SK-N-SH (cell line): ENCODE data around the gene C19orf81. TPM values are rescaled to one million over a fixed set of nuclear protein-coding genes. Genes with fewer than 3 reads are reported as not detected.
A peak's percentile ranks its signal among the peaks of the same experiment; 100 is the strongest.

Experiments
- CTCF ChIA-PET: fragments of 300-600, 350-600 bp; formaldehyde crosslinking; extraction: SDS; loops from one replicate; lab custom pipeline; 2021; lab: Yijun Ruan, JAX
- POLR2A ChIA-PET: fragments of 350-600 bp; sonication (Branson Sonifier 250); formaldehyde crosslinking; extraction: SDS; loops from one replicate; lab custom pipeline; 2020; ENCODE audit warnings: antibody characterized with exemption, inconsistent platforms; lab: Yijun Ruan, JAX
- DNase-seq: peaks from one replicate; pipeline ENCODE4 v3.0.0; 2012
- H2AFZ ChIP-seq: fragments of 200-600 bp; sonication (generic); 2 replicates; pipeline ENCODE4 v1.8.1; 2016; ENCODE audit warnings: antibody characterized with exemption, mild to moderate bottlenecking, low read depth
- H3F3A ChIP-seq: fragments of 200-600 bp; sonication (generic); replicated peaks from 2 replicates; pipeline ENCODE3; 2016; ENCODE audit warnings: antibody characterized with exemption, mild to moderate bottlenecking; ENCODE audit not compliant: insufficient read depth
- H3K27ac ChIP-seq, 2 experiments: fragments of 200-500 bp in 1 of 2; fragments of 200-600 bp in 1 of 2; sonication (Bioruptor generic) in 1 of 2; sonication (generic), shearing (Covaris generic) in 1 of 2; 2 replicates each; pipeline versions ENCODE4 v1.5.1 to v1.6.1; 2014 to 2016; ENCODE audit warnings: low read depth in 2 of 2, inconsistent platforms in 1 of 2, low read length in 1 of 2, mild to moderate bottlenecking in 1 of 2, mixed read lengths in 1 of 2
- H3K27me3 ChIP-seq: fragments of 200-600 bp; sonication (generic), shearing (Covaris generic); 2 replicates; pipeline ENCODE4 v1.6.1; 2016; ENCODE audit warnings: mixed run types; ENCODE audit not compliant: insufficient read depth
- H3K36me3 ChIP-seq, 2 experiments: fragments of 200-500 bp in 1 of 2; fragments of 200-600 bp in 1 of 2; sonication (Bioruptor generic) in 1 of 2; sonication (generic) in 1 of 2; replicated peaks in 1 of 2; 2 replicates each; pipeline versions ENCODE3 to v1.5.1; 2014 to 2016; ENCODE audit warnings: low read length in 1 of 2, mild to moderate bottlenecking in 1 of 2; ENCODE audit not compliant: insufficient read depth in 2 of 2, control insufficient read depth in 1 of 2
- H3K4me1 ChIP-seq, 2 experiments: fragments of 200-500 bp in 1 of 2; fragments of 200-600 bp in 1 of 2; sonication (Bioruptor generic) in 1 of 2; sonication (generic), shearing (Covaris generic) in 1 of 2; 2 replicates each; pipeline versions ENCODE4 v1.5.1 to v1.6.1; 2014 to 2016; ENCODE audit warnings: low read depth in 1 of 2, low read length in 1 of 2, mixed run types in 1 of 2; ENCODE audit not compliant: insufficient read depth in 2 of 2, control insufficient read depth in 1 of 2
- H3K4me2 ChIP-seq: fragments of 200-600 bp; sonication (generic), shearing (Covaris generic); 2 replicates; pipeline ENCODE4 v1.6.1; 2017; ENCODE audit warnings: mixed run types
- H3K4me3 ChIP-seq, 2 experiments: fragments of 200-500 bp in 1 of 2; fragments of 200-600 bp in 1 of 2; sonication (Bioruptor generic) in 1 of 2; sonication (generic), shearing (Covaris generic) in 1 of 2; 2 replicates each; pipeline versions ENCODE4 v1.5.1 to v1.8.1; 2014 to 2016; ENCODE audit warnings: low read depth in 2 of 2, inconsistent platforms in 1 of 2, low read length in 1 of 2, mild to moderate bottlenecking in 1 of 2, mixed read lengths in 1 of 2, moderate library complexity in 1 of 2
- H3K79me2 ChIP-seq: fragments of 200-600 bp; sonication (generic); 2 replicates; pipeline ENCODE4 v1.8.1; 2017; ENCODE audit warnings: mild to moderate bottlenecking; ENCODE audit not compliant: insufficient read depth
- H3K9ac ChIP-seq: fragments of 200-600 bp; sonication (generic); 2 replicates; pipeline ENCODE4 v1.6.1; 2017; ENCODE audit warnings: mixed run types
- H3K9me2 ChIP-seq: fragments of 200-600 bp; sonication (generic); 2 replicates; pipeline ENCODE4 v1.6.1; 2017; ENCODE audit warnings: mixed run types
- H3K9me3 ChIP-seq: fragments of 200-600 bp; sonication (generic); 2 replicates; pipeline ENCODE4 v1.6.1; 2017; ENCODE audit warnings: mixed run types, mild to moderate bottlenecking, moderate library complexity
- H4K20me1 ChIP-seq: fragments of 200-600 bp; sonication (generic); 2 replicates; pipeline ENCODE4 v1.6.1; 2017; ENCODE audit warnings: mild to moderate bottlenecking, mixed run types; ENCODE audit not compliant: insufficient read depth
- CHD2 ChIP-seq: fragments of 150-350 bp; IDR thresholded peaks from 2 replicates; pipeline ENCODE4 v1.6.1; 2018; ENCODE audit warnings: low read length; ENCODE audit not compliant: partially characterized antibody
- ELF1 ChIP-seq: IDR thresholded peaks from 2 replicates; pipeline ENCODE4 v1.4.0; 2012
- EP300 ChIP-seq, 2 experiments: IDR thresholded peaks; 2 replicates each; pipeline versions ENCODE4 v1.4.0 to v1.6.1; 2012; ENCODE audit warnings: borderline replicate concordance in 1 of 2, low read depth in 1 of 2, low read length in 1 of 2
- EZH2phosphoT487 ChIP-seq: fragments of 200-600 bp; sonication (generic); IDR thresholded peaks from 2 replicates; pipeline ENCODE4 v1.6.1; 2017; ENCODE audit warnings: low read depth, mixed run types, mild to moderate bottlenecking, antibody characterized with exemption, moderate library complexity, borderline replicate concordance
- FOXJ3 ChIP-seq: sonication (generic); formaldehyde crosslinking; IDR thresholded peaks from 2 replicates; pipeline ENCODE4 v1.5.1; 2020; ENCODE audit warnings: mild to moderate bottlenecking, missing genetic modification reagents
- GABPA ChIP-seq: IDR thresholded peaks from 2 replicates; pipeline ENCODE4 v1.4.0; 2012; ENCODE audit warnings: low read depth, mild to moderate bottlenecking
- GATA2 ChIP-seq: sonication (generic); formaldehyde crosslinking; IDR thresholded peaks from 2 replicates; pipeline ENCODE4 v1.5.0; 2020; ENCODE audit warnings: mild to moderate bottlenecking, missing genetic modification reagents
- IRF3 ChIP-seq: fragments of 150-350 bp; IDR thresholded peaks from 2 replicates; pipeline ENCODE4 v1.6.1; 2016; ENCODE audit warnings: mild to moderate bottlenecking, low read depth, low read length
- NRF1 ChIP-seq: IDR thresholded peaks from 2 replicates; pipeline ENCODE4 v1.6.1; 2012; ENCODE audit warnings: low read depth, mild to moderate bottlenecking, low read length
- PBX3 ChIP-seq: IDR thresholded peaks from 2 replicates; pipeline ENCODE4; 2012
- POLR2AphosphoS5 ChIP-seq: IDR thresholded peaks from 2 replicates; pipeline ENCODE4 v1.6.1; 2012; ENCODE audit warnings: low read depth, low read length
- RAD21 ChIP-seq: IDR thresholded peaks from 2 replicates; pipeline ENCODE4 v1.6.1; 2012; ENCODE audit warnings: mild to moderate bottlenecking, low read length
- RFX5 ChIP-seq: IDR thresholded peaks from 2 replicates; pipeline ENCODE4 v1.6.1; 2012; ENCODE audit warnings: mild to moderate bottlenecking, improper control_type of control experiment, low read length
- RXRA ChIP-seq: IDR thresholded peaks from 2 replicates; pipeline ENCODE4 v1.4.0; 2012; ENCODE audit warnings: low read depth, mild to moderate bottlenecking, borderline replicate concordance
- SIN3A ChIP-seq: IDR thresholded peaks from 2 replicates; pipeline ENCODE4 v1.6.1; 2012; ENCODE audit warnings: low read depth, mild to moderate bottlenecking, low read length, moderate library complexity, borderline replicate concordance
- SMC3 ChIP-seq: IDR thresholded peaks from 2 replicates; pipeline ENCODE4 v1.6.1; 2012; ENCODE audit warnings: low read depth, low read length, improper control_type of control experiment
- TAF1 ChIP-seq: IDR thresholded peaks from 2 replicates; pipeline ENCODE4 v1.6.1; 2012; ENCODE audit warnings: low read depth, mild to moderate bottlenecking, low read length, moderate library complexity, borderline replicate concordance
- TCF12 ChIP-seq: IDR thresholded peaks from 2 replicates; pipeline ENCODE4 v1.4.0; 2012
- TEAD4 ChIP-seq: IDR thresholded peaks from 2 replicates; pipeline ENCODE4 v1.4.0; 2012; ENCODE audit warnings: mild to moderate bottlenecking, borderline replicate concordance; ENCODE audit not compliant: insufficient read depth
- WGBS: methylation state at CpG from one replicate; pipeline ENCODE4 v1.1.6; 2017; ENCODE audit warnings: low lambda C conversion rate; 5-methylcytosine and 5-hydroxymethylcytosine counted together
- polyA plus RNA-seq, 3 experiments: library from polyadenylated mRNA; depleted of rRNA; stranded (reverse); fragments of >200 nt; gene quantifications; 2 replicates each; pipeline ENCODE4 v1.2.3, GENCODE V29; 2012
- TF ChIP-seq, protein P1 (sequence below): IDR thresholded peaks from 2 replicates; pipeline ENCODE4 v1.4.0; 2012; ENCODE audit warnings: low read depth
- TF ChIP-seq, protein P2 (sequence below): fragments of 150-350 bp; IDR thresholded peaks from 2 replicates; pipeline ENCODE4 v1.6.1; 2017; ENCODE audit warnings: antibody characterized with exemption, low read length, low read depth, borderline replicate concordance

C19orf81 gene
- polyA plus RNA-seq, 1 of the 3 experiments (the other 2 are of a cell fraction) = 5.7 TPM

DNA sequence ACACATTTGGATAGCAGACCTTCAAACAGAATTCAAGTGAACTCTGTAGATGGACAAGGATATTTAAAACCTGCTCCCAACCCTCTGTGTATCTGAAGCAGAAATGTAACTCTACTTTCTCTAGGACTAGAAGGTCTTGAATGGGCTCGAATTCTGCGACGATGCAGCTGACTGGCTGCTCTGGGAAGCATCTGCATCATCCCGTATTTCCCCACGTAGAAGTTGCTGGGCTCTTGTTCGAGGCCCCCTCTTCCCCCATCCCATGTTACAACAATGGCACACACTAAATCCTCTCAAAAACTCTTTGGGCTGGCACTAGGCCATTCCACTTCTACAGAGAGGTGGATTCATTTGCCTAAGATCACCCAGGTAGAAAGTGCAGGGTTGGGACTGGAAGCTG lies 15.0 kb downstream of the C19orf81 start:
- H3K9ac ChIP-seq = no peak overlapping the region
- no peak overlapping the region for H3K4me3 ChIP-seq
- no peaks in the 10 kb centered on the region for H3K27me3 ChIP-seq
- ChIA-PET CTCF (interaction anchor here (0.8 to 1.4 kb wide), 2 partner anchors 108 to 120 kb away, joined by 5 to 9 read pairs; no protein-coding TSS in a partner anchor), POLR2A (no interaction called here)
- H3K27ac ChIP-seq = no peak overlapping the region
- 83% methylated on average over 6 of the region's 6 CpGs for WGBS
- peaks cover 2% of the 10 kb centered on the region for H3F3A ChIP-seq
- H2AFZ ChIP-seq = no peak overlapping the region
- no peaks in the 10 kb centered on the region for H3K79me2 ChIP-seq
- TF ChIP-seq, protein P1, sequence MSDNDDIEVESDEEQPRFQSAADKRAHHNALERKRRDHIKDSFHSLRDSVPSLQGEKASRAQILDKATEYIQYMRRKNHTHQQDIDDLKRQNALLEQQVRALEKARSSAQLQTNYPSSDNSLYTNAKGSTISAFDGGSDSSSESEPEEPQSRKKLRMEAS = no peak
- TF ChIP-seq, protein P2, sequence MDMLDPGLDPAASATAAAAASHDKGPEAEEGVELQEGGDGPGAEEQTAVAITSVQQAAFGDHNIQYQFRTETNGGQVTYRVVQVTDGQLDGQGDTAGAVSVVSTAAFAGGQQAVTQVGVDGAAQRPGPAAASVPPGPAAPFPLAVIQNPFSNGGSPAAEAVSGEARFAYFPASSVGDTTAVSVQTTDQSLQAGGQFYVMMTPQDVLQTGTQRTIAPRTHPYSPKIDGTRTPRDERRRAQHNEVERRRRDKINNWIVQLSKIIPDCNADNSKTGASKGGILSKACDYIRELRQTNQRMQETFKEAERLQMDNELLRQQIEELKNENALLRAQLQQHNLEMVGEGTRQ = no peak
- TF ChIP-seq ELF1 (no peak), FOXJ3 (CRISPR knock-in tag) (no peak), SMC3 (no peak), TCF12 (no peak), NRF1 (no peak), RAD21 (no peak), EZH2phosphoT487 (no peak), RXRA (no peak)
- no peak overlapping the region for H3K4me2 ChIP-seq
- peaks cover 0 to 5% of the 10 kb centered on the region in 2 experiments; a peak in 1 of 4 replicates for H3K4me1 ChIP-seq
- no peaks in the 10 kb centered on the region for H4K20me1 ChIP-seq
- no peak for DNase-seq
- no peaks in the 10 kb centered on the region for H3K9me2 ChIP-seq
- H3K36me3 ChIP-seq = no peaks in the 10 kb centered on the region
- no peaks in the 10 kb centered on the region for H3K9me3 ChIP-seq

GRCh38 chr19:50666346-50667176 lies 17.3 kb downstream of the C19orf81 start:
- Histone ChIP-seq H3K4me3 (no peak overlapping the region), H3K79me2 (no peaks in the 10 kb centered on the region), H3K27ac (no peak overlapping the region), H3K4me1 (no peaks in the 10 kb centered on the region), H2AFZ (no peak overlapping the region), H3K4me2 (no peak overlapping the region), H3K27me3 (no peaks in the 10 kb centered on the region), H4K20me1 (no peaks in the 10 kb centered on the region), H3F3A (no peaks in the 10 kb centered on the region), H3K9ac (no peak overlapping the region), H3K9me3 (no peaks in the 10 kb centered on the region), H3K9me2 (no peaks in the 10 kb centered on the region), H3K36me3 (no peaks in the 10 kb centered on the region)
- CTCF ChIA-PET = no interaction called here
- POLR2A ChIA-PET = no interaction called here
- TF ChIP-seq CHD2 (no peak), RAD21 (no peak), ELF1 (no peak), RFX5 (no peak), EP300 (IDR thresholded peaks at IDR 0.05; ENCODE audit: borderline replicate concordance in 1 of 2, low read depth in 1 of 2, low read length in 1 of 2) (no peak), TCF12 (no peak), EZH2phosphoT487 (no peak), TAF1 (no peak), RXRA (no peak), POLR2AphosphoS5 (no peak), PBX3 (no peak), GABPA (no peak), SMC3 (no peak), IRF3 (no peak), FOXJ3 (CRISPR knock-in tag) (no peak), SIN3A (no peak), TEAD4 (no peak), GATA2 (CRISPR knock-in tag) (no peak)
- WGBS = 80% methylated on average over 8 of the region's 47 CpGs
- DNase-seq = peak; percentile 34
